ENCODE results near the gene FBXW8. TPM values are rescaled to one million over a fixed set of nuclear protein-coding genes. Genes with fewer than 3 reads are reported as not detected.

Gene FBXW8
- total RNA-seq, 6 experiments from 2014 or later = 4.5 to 9.6 (median 6.3) TPM

GRCh38 chr12:116943419-116944372, 32.9 kb downstream of the FBXW8 start:
- DNase-seq = no peak
- no peaks in the 10 kb centered on the region for H3K4me1 ChIP-seq
- H3K4me3 ChIP-seq = no peak overlapping the region
- H3K36me3 ChIP-seq = peaks cover 0 to 13% (median 2%) of the 10 kb centered on the region in 4 donors
- no peak overlapping the region for H3K27ac ChIP-seq
- H3K27me3 ChIP-seq = no peaks in the 10 kb centered on the region
- TF ChIP-seq POLR2A (IDR thresholded peaks at IDR 0.05) (no peak), CTCF (IDR thresholded peaks at IDR 0.05) (no peak)
- H3K9me3 ChIP-seq = no peaks in the 10 kb centered on the region
- intact Hi-C loops (cut with DNase I) = no loop called here
- 84% methylated on average over 5 of the region's 6 CpGs for WGBS (ENCODE audit: insufficient coverage, low coverage, low lambda C conversion rate, missing lambda C conversion rate)
- no peak for ATAC-seq

DNA sequence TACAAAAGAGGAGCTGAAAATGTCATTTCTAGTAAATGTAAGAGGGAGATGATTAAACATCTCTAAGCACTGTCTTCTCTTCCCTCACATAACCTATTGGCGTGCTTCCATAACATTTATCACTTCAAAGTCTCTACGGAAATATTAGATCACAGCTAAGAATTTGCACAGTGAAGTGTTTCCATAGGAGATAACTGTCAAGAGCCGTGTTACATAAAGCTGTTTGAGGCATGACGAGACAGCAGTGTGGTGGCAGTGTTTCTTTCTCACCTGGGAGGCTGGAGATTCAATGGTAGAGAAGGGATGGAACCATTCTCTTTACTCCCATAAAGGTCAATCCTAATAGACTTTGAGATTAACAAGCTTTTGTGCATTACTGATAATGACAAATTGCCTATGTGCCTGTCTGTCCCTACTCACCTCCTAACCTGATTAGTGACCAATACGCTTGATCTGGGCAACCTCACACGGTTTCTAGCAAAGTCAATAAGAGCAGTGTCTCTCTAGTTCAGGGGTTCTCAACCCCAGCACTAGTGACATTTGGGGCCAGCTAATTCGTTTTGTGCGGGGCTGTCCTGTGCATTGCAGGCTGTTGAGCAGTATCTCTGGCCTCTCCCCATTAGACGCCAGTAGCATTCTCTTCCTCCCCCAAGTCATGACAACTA, 35.3 kb downstream of the FBXW8 start:
- Histone ChIP-seq H3K27ac (no peak overlapping the region), H3K36me3 (peaks cover 0 to 20% (median 2%) of the 10 kb centered on the region in 4 donors), H3K4me3 (no peak overlapping the region), H3K9me3 (no peaks in the 10 kb centered on the region), H3K4me1 (no peaks in the 10 kb centered on the region), H3K27me3 (no peaks in the 10 kb centered on the region)
- WGBS (ENCODE audit: insufficient coverage, low coverage, low lambda C conversion rate, missing lambda C conversion rate) = 94% methylated on average over 9 of the region's 9 CpGs
- DNase-seq (no peak), ATAC-seq (no peak)
- TF ChIP-seq CTCF (IDR thresholded peaks at IDR 0.05) (no peak), POLR2A (IDR thresholded peaks at IDR 0.05) (no peak)
- intact Hi-C loops (cut with DNase I) = no loop called here

GRCh38 chr12:116948298-116948697, 37.5 kb downstream of the FBXW8 start:
- no peaks in the 10 kb centered on the region for H3K27me3 ChIP-seq
- H3K9me3 ChIP-seq = no peaks in the 10 kb centered on the region
- no peak for DNase-seq
- ATAC-seq = no peak
- WGBS (ENCODE audit: insufficient coverage, low coverage, low lambda C conversion rate, missing lambda C conversion rate) = 75% methylated on average over 2 of the region's 2 CpGs
- peaks cover 0 to 20% (median 2%) of the 10 kb centered on the region in 4 donors for H3K36me3 ChIP-seq
- H3K4me3 ChIP-seq = no peak overlapping the region
- TF ChIP-seq CTCF (IDR thresholded peaks at IDR 0.05) = no peak
- TF ChIP-seq POLR2A (IDR thresholded peaks at IDR 0.05) = no peak
- no peaks in the 10 kb centered on the region for H3K4me1 ChIP-seq
- intact Hi-C loops (cut with DNase I) = no loop called here
- no peak overlapping the region for H3K27ac ChIP-seq

DNA sequence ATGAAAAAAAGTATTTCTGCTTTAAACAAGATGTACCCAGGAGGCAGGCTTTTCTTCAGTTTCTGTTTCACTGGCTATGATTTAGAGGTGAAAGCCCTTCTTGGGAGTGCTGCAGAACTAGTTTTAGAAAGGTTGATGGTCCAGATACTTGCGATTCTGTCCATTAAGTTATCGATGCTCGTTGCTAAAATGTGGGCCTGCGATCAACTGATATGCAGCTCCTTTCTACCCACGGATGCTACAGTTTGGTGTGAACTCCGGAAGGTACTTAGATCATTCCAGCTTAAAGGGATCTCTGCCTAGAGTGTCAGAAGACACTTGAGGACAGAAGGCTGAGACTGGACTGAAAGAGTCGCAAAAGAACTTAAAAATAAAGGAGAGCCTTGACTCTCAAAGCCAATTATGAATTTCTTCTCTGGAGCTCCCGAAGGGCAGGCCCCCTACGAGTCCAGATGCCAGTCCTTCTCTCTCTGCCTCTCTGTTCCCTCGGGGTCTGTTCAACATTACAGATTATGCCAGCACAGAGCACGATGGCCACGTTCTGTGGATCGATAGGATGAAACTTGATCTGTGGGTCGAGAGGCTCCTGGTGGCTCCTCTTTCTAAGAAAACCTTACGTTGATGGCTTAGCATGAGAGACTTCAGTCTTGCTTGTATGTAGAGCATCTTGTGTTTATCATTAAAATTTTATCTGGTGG, 40.0 kb downstream of the FBXW8 start:
- no peaks in the 10 kb centered on the region for H3K27me3 ChIP-seq
- peaks cover 0 to 10% (median 0%) of the 10 kb centered on the region in 4 donors for H3K4me1 ChIP-seq
- no peak overlapping the region for H3K27ac ChIP-seq
- DNase-seq (no peak), ATAC-seq (no peak)
- no peaks in the 10 kb centered on the region for H3K9me3 ChIP-seq
- no peak overlapping the region for H3K4me3 ChIP-seq
- TF ChIP-seq POLR2A (IDR thresholded peaks at IDR 0.05) (no peak), CTCF (IDR thresholded peaks at IDR 0.05) (no peak)
- intact Hi-C loops (cut with DNase I) = no loop called here
- peaks cover 0 to 14% (median 2%) of the 10 kb centered on the region in 4 donors for H3K36me3 ChIP-seq
- WGBS (ENCODE audit: insufficient coverage, low coverage, low lambda C conversion rate, missing lambda C conversion rate) = 93% methylated on average over 7 of the region's 15 CpGs
